Measurements from ENCODE around the gene MCHR1. TPM values are rescaled to one million over a fixed set of nuclear protein-coding genes. Genes with fewer than 3 reads are reported as not detected.
A peak's percentile ranks its signal among the peaks of the same experiment; 100 is the strongest.

Gene MCHR1
- total RNA-seq, 1 donor from 2014 or later = not detected

DNA sequence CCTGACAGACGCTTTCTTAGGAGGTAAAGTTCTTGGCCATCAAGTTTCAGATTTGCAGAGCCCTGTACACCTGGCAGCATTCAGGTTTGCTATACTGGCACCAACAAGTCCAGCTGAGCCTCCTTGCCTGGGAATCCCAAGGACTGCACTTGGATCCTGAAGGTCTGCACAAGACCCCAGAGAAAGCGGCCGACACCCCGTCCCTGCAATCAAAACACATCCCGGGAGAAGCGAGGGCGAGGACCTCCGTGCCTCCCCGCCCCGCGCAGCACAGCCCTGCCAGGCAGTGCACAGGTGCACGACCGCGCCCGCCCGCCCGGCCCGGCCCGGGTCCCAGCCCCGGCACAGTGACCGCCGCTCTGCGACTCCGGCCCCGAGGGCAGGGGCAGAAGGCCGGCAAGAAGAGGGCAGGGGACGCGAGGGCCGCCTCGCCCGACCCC lies 43.3 kb upstream of the MCHR1 start:
- intact Hi-C loops (cut with DNase I) = no loop called here
- Histone ChIP-seq H3K27me3 (no peaks in the 10 kb centered on the region), H3K27ac (peak overlapping the region; percentile 86), H3K4me3 (peak overlapping the region; percentile 97), H3K9me3 (no peaks in the 10 kb centered on the region), H3K4me1 (peaks cover 28% of the 10 kb centered on the region), H3K36me3 (no peaks in the 10 kb centered on the region)
- no peak for DNase-seq
- ATAC-seq = peak; percentile 29
- TF ChIP-seq, protein P1, sequence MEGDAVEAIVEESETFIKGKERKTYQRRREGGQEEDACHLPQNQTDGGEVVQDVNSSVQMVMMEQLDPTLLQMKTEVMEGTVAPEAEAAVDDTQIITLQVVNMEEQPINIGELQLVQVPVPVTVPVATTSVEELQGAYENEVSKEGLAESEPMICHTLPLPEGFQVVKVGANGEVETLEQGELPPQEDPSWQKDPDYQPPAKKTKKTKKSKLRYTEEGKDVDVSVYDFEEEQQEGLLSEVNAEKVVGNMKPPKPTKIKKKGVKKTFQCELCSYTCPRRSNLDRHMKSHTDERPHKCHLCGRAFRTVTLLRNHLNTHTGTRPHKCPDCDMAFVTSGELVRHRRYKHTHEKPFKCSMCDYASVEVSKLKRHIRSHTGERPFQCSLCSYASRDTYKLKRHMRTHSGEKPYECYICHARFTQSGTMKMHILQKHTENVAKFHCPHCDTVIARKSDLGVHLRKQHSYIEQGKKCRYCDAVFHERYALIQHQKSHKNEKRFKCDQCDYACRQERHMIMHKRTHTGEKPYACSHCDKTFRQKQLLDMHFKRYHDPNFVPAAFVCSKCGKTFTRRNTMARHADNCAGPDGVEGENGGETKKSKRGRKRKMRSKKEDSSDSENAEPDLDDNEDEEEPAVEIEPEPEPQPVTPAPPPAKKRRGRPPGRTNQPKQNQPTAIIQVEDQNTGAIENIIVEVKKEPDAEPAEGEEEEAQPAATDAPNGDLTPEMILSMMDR (IDR thresholded peaks at IDR 0.05) = no peak

DNA sequence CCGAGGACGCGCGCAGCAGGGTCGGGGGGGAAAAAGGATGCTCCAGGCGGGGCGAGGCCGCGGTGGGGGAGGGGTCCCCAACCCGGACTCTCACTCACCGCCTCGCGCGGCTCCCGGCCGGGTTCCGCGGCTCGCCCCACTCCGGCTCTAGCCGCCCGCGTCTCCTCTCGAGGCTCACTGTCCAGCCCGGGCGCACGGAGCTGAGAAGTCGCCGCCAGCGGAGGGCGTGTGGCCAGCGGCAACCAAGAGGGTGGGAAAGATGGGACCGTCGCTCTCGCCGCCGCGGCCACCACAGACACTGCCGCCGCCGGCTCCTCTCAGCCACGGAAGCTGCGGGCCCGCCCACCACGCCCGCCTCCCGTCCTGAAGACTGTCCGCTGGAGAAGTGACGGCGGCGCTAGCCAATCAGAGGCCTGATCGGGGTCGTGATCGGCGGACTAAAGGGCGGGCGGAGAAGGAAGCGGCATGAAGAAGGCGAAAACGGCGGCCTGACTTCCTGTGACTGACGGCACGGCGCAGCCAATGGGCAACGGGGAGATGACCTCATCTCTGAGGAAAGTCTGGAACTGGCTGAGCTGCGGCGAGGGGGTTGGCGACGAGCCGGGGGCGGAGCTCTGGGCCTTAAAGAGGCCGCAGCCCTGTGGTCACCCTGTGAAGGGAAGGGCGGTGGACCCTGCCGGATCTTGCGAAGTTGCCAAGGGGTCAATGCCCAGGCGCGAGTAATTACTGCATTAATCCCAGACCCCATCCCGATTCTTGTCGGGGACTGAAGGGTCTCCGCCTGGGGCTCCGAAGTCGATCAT lies 42.7 kb upstream of the MCHR1 start, which contains the start of gene MRTFA:
MRTFA (minus strand) TSS at position 340 of the 803 bp plus-strand sequence.
- peak within 1 kb of the TSS; percentile 97 for H3K4me3 ChIP-seq
- no peaks in the 10 kb centered on the region for H3K27me3 ChIP-seq
- H3K4me1 ChIP-seq = peaks cover 28% of the 10 kb centered on the region
- TF ChIP-seq, protein P1 (IDR thresholded peaks at IDR 0.05) = no peak
- intact Hi-C loops (cut with DNase I) = no loop called here
- H3K36me3 ChIP-seq = no peaks in the 10 kb centered on the region
- peak; percentile 97 for ATAC-seq
- H3K27ac ChIP-seq = peak within 1 kb of the TSS; percentile 91
- peak; percentile 100 for DNase-seq
- H3K9me3 ChIP-seq = no peaks in the 10 kb centered on the region

DNA sequence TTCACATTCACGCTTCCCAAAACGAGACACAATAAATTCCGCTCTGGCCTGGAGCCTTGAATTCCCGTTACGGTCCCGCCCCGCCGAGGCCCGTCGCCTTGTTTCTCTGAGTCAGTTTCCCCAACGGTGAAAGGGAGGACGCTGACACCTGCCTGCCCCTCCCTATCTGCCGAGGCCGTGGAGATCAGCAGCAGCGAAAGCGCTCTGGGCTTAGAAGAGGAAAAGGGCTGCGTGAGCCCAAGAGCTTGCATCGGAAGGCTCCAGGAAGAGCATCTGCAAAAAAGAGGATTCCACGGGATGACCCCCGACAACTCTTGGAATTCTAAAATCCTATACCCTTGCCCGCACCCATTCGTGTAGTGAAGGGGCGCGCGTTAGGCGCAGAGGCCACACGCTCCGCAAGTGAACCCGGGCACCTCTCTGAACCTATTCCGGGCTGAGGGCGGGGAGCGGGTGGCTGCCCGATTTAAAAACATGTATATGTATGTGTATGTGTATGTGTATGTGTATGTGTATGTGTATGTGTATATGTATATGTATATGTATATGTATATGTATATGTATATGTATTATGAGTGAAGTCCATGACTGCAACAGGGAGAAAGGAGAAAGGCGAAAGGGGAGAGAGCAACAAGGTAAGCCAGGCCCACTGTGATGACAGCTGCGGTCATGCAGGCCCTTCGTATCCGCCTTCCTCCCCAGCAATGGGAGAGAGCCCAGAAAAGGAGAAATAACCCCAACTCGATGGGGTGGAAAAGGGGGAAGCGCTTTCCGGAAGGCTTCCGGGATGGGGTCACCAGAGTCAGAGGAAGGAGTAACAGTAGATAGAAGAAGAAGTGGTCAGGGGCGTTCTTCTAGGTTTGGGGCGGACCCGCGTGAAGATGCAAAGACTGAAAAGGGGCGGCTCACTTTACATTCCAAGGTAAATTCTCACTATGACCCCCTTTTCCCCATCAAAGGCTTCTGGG lies 41.8 kb upstream of the MCHR1 start:
- Histone ChIP-seq H3K36me3 (no peaks in the 10 kb centered on the region), H3K27ac (peak overlapping the region; percentile 91), H3K9me3 (no peaks in the 10 kb centered on the region), H3K27me3 (no peaks in the 10 kb centered on the region), H3K4me1 (peaks cover 28% of the 10 kb centered on the region), H3K4me3 (peak overlapping the region; percentile 97)
- DNase-seq (peak; percentile 71), ATAC-seq (peak; percentile 38)
- TF ChIP-seq, protein P1 (IDR thresholded peaks at IDR 0.05) = no peak
- intact Hi-C loops (cut with DNase I) = no loop called here

DNA sequence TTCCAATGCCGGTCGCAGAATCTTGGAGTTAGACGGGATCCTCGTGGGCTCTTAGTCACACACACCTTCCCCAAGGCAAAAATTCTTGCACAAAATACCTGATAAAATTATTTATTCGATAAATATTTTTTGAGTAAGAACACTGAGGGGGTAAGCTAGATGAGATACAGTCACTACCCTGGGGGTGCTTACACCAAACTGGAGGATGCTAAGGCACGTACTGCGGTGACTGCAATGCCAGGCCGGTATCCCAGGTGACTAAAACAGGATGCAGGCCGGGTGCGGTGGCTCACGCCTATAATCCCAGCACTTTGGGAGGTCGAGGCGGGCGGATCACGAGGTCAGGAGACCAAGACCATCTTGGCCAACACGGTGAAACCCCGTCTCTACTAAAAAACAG lies 41.0 kb upstream of the MCHR1 start:
- intact Hi-C loops (cut with DNase I) = no loop called here
- peak overlapping the region; percentile 97 for H3K4me3 ChIP-seq

DNA sequence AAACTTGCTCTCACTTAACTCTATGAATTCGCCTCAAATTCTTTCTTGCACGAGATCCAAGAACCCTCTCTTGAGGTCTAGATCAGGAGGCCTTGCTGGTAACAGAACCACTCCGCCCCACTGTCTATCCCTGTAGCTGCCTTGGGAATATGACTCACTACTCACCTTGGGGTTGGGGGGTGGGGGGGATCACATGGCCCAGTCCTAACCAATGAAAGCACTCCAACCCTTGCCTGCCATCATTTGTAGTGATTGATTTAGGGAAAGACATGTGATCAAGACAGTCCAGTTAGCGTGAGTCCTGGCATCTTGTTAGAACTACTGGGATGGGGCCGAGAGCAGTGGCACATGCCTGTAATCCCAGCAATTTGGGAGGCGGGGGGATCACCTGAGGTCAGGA lies 38.0 kb upstream of the MCHR1 start:
- no peaks in the 10 kb centered on the region for H3K9me3 ChIP-seq
- ATAC-seq (no peak), DNase-seq (no peak)
- no peaks in the 10 kb centered on the region for H3K27me3 ChIP-seq
- TF ChIP-seq, protein P1 (IDR thresholded peaks at IDR 0.05) = no peak
- no peaks in the 10 kb centered on the region for H3K36me3 ChIP-seq
- intact Hi-C loops (cut with DNase I) = loop anchor here (10.0 kb wide), 1 partner anchor 116 kb away; no protein-coding TSS in a partner anchor
- no peak overlapping the region for H3K4me3 ChIP-seq
- peaks cover 8% of the 10 kb centered on the region for H3K4me1 ChIP-seq
- no peak overlapping the region for H3K27ac ChIP-seq

More for the DNA sequence above, 41.0 kb upstream of the MCHR1 start:
- TF ChIP-seq, protein P1 (IDR thresholded peaks at IDR 0.05) = no peak
- Histone ChIP-seq H3K9me3 (no peaks in the 10 kb centered on the region), H3K4me1 (peaks cover 28% of the 10 kb centered on the region), H3K27ac (no peak overlapping the region), H3K36me3 (no peaks in the 10 kb centered on the region), H3K27me3 (no peaks in the 10 kb centered on the region)
- DNase-seq (peak; percentile 37), ATAC-seq (no peak)

All from upper lobe of right lung (tissue), 1 donor.